K562 (cell line): ENCODE measurements around the gene CLCNKA. TPM values are rescaled to one million over a fixed set of nuclear protein-coding genes. Genes with fewer than 3 reads are reported as not detected.

Experiments used
- ATAC-seq: fragments of 200-7000 bp; cut with Tn5 transposase; 3 replicates; pipeline ENCODE4 v1.9.1; 2020; ENCODE audit warnings: moderate library complexity
- BruUV-seq: library from RNA; stranded (reverse); fragments of 400-500 nt; replicated peaks from 2 replicates; lab custom pipeline; 2021; lab: Mats Ljungman, UMichigan
- CTCF ChIA-PET: fragments of 300-600 bp; formaldehyde crosslinking; extraction: SDS; loops from one replicate; lab custom pipeline; 2021; ENCODE audit warnings: low intra/inter-chr PET ratio; lab: Yijun Ruan, JAX
- POLR2A ChIA-PET: fragments of 300-600, 350-650 bp; sonication (Branson Sonifier 250); formaldehyde crosslinking; extraction: SDS; loops from one replicate; lab custom pipeline; 2021; ENCODE audit warnings: antibody characterized with exemption, inconsistent platforms; lab: Yijun Ruan, JAX
- DNase-seq, 4 experiments: peaks; one replicate each; pipeline versions ENCODE4 v3.0.0 to v3.0.0-alpha.2; 2011 to 2018; ENCODE audit warnings: low spot score in 3 of 4, mixed read lengths in 3 of 4; ENCODE audit errors: extremely low read depth in 1 of 4
- FAIRE-seq: peaks from 2 replicates; lab custom pipeline; 2011; peaks lifted over from hg19 to GRCh38; lab: Jason Lieb, UNC
- H2AFZ ChIP-seq: 2 replicates; pipeline ENCODE4 v1.6.0; 2011; ENCODE audit warnings: low read depth, low read length, control low read depth, inconsistent platforms
- H3K27ac ChIP-seq: fragments of 200-600 bp; 3 replicates; pipeline ENCODE4 v1.8.0; 2011; ENCODE audit warnings: low read depth, mild to moderate bottlenecking, control low read depth, inconsistent platforms, low read length, moderate library complexity, mixed read lengths; ENCODE audit errors: extremely low read depth
- H3K27me3 ChIP-seq, 2 experiments: fragments of 300-600 bp in 1 of 2; 2 replicates in 1 of 2; 3 replicates in 1 of 2; pipeline versions ENCODE4 v1.6.0 to v1.8.0; 2011; ENCODE audit warnings: inconsistent platforms in 2 of 2, low read length in 2 of 2, mild to moderate bottlenecking in 1 of 2, mixed read lengths in 1 of 2, moderate library complexity in 1 of 2; ENCODE audit not compliant: control insufficient read depth in 2 of 2, insufficient read depth in 2 of 2
- H3K36me3 ChIP-seq: fragments of 300-600 bp; 3 replicates; pipeline ENCODE4 v1.8.0; 2011; ENCODE audit warnings: mild to moderate bottlenecking, low read length, inconsistent platforms; ENCODE audit not compliant: control insufficient read depth, insufficient read depth
- H3K4me1 ChIP-seq, 2 experiments: fragments of 200-600 bp in 1 of 2; replicated peaks in 1 of 2; 2 replicates in 1 of 2; 3 replicates in 1 of 2; pipeline versions ENCODE4 v1.5.1 to v1.8.0; 2011; ENCODE audit warnings: inconsistent platforms in 2 of 2, low read length in 2 of 2, mild to moderate bottlenecking in 1 of 2, mixed read lengths in 1 of 2, moderate library complexity in 1 of 2; ENCODE audit not compliant: control insufficient read depth in 2 of 2, insufficient read depth in 2 of 2
- H3K4me2 ChIP-seq: 2 replicates; pipeline ENCODE4 v1.6.1; 2011; ENCODE audit warnings: low read length, control low read depth, inconsistent platforms, mixed read lengths; ENCODE audit not compliant: insufficient read depth
- H3K4me3 ChIP-seq: fragments of 200-600 bp; sonication (generic), shearing (Covaris generic); 2 replicates; pipeline ENCODE4 v1.5.1; 2016; ENCODE audit warnings: control low read depth, inconsistent platforms
- H3K79me2 ChIP-seq: fragments of 200-600 bp; 3 replicates; pipeline ENCODE4 v1.8.0; 2011; ENCODE audit warnings: low read length, inconsistent platforms; ENCODE audit not compliant: control insufficient read depth, insufficient read depth
- H3K9ac ChIP-seq, 2 experiments: 2 replicates each; pipeline versions ENCODE4 v1.6.0 to v1.6.1; 2011; ENCODE audit warnings: low read depth in 2 of 2, low read length in 2 of 2, control low read depth in 1 of 2, inconsistent platforms in 1 of 2, mild to moderate bottlenecking in 1 of 2, mixed read lengths in 1 of 2; ENCODE audit not compliant: insufficient read depth in 1 of 2
- H3K9me1 ChIP-seq: one replicate; pipeline ENCODE4 v1.6.0; 2011; ENCODE audit warnings: inconsistent platforms, mild to moderate bottlenecking, low read length, moderate library complexity; ENCODE audit not compliant: control insufficient read depth, insufficient read depth
- H3K9me3 ChIP-seq: replicated peaks from 2 replicates; pipeline ENCODE4 v1.5.1; 2011; ENCODE audit warnings: low read depth, low read length, inconsistent platforms; ENCODE audit not compliant: control insufficient read depth, insufficient read depth
- H4K20me1 ChIP-seq: replicated peaks from 2 replicates; pipeline ENCODE4 v1.6.1; 2011; ENCODE audit warnings: low read length, inconsistent platforms, mixed read lengths; ENCODE audit not compliant: control insufficient read depth, insufficient read depth
- BCOR ChIP-seq: fragments of 450-650 bp; IDR thresholded peaks from 2 replicates; pipeline ENCODE4 v1.6.1; 2016
- ERF ChIP-seq: fragments of 450-650 bp; formaldehyde crosslinking; IDR thresholded peaks from 2 replicates; pipeline ENCODE4 v1.4.0; 2020; ENCODE audit warnings: mild to moderate bottlenecking, mixed read lengths
- HDAC8 ChIP-seq: fragments of 450-650 bp; IDR thresholded peaks from 2 replicates; pipeline ENCODE4 v1.6.1; 2016; ENCODE audit warnings: mild to moderate bottlenecking, missing genetic modification characterization, moderate library complexity, missing compliant biosample characterization
- HIVEP1 ChIP-seq: fragments of 250-450 bp; sonication (Bioruptor Pico); IDR thresholded peaks from 2 replicates; pipeline ENCODE4 v1.4.0; 2020; ENCODE audit warnings: mild to moderate bottlenecking
- PCBP2 ChIP-seq: fragments of 200-400 bp; formaldehyde crosslinking; IDR thresholded peaks from 2 replicates; pipeline ENCODE4 v1.6.1; 2018; ENCODE audit warnings: low read length, low read depth, mild to moderate bottlenecking, moderate library complexity; ENCODE audit not compliant: poor library complexity, severe bottlenecking
- POLR2H ChIP-seq: IDR thresholded peaks from 2 replicates; pipeline ENCODE4 v1.6.1; 2016; ENCODE audit warnings: missing genetic modification characterization, low read depth, mild to moderate bottlenecking, control low read depth, missing compliant biosample characterization, moderate library complexity
- RBM25 ChIP-seq: fragments of 200-400 bp; formaldehyde crosslinking; IDR thresholded peaks from 2 replicates; pipeline ENCODE4 v1.6.1; 2018; ENCODE audit warnings: low read length, low read depth, moderate library complexity; ENCODE audit not compliant: severe bottlenecking
- YBX1 ChIP-seq: fragments of 450-650 bp; IDR thresholded peaks from 2 replicates; pipeline ENCODE4 v1.7.1; 2016; ENCODE audit warnings: mild to moderate bottlenecking
- ZNF124 ChIP-seq: sonication (generic); formaldehyde crosslinking; IDR thresholded peaks from 2 replicates; pipeline ENCODE4 v1.8.1; 2022; ENCODE audit warnings: missing genetic modification reagents
- WGBS: fragments of 100-300 bp; shearing (Covaris generic); methylation state at CpG from one replicate; pipeline ENCODE4 v1.1.6; 2016; ENCODE audit warnings: low coverage, mixed read lengths; ENCODE audit not compliant: insufficient coverage; ENCODE audit errors: missing lambda C conversion rate; 5-methylcytosine and 5-hydroxymethylcytosine counted together
- in situ Hi-C: fragments of 300-500 bp; cut with MboI; formaldehyde crosslinking; loops from 4 replicates; pipeline ENCODE4 v1.15.0; 2018; ENCODE audit warnings: inconsistent platforms, mixed read lengths
- intact Hi-C: fragments of 100-400 bp; cut with micrococcal nuclease; formaldehyde crosslinking; loops from 2 replicates; pipeline ENCODE4 v1.14.2; 2022
- polyA plus RNA-seq, 8 experiments: library from polyadenylated mRNA; depleted of rRNA in 4 of 8; stranded (reverse) in 5 of 8; unstranded in 3 of 8; fragments of >200 nt; fragmentation: Nextera tagmentation in 2 of 8; fragmentation: Illumina TruSeq in 1 of 8; extraction: Ambion mirVana in 2 of 8; extraction: Trizol in 1 of 8; gene quantifications; 2 replicates each; pipeline versions ENCODE4 v1.2.1 to v1.2.3, GENCODE V29; 2011 to 2014; ENCODE audit warnings: inconsistent platforms in 1 of 8, missing spikeins in 1 of 8
- total RNA-seq, 7 experiments: library from RNA; depleted of rRNA in 6 of 7; stranded (reverse); fragments of >200 nt in 6 of 7; fragmentation: Illumina TruSeq in 2 of 7; extraction: Trizol in 2 of 7; gene quantifications; 2 replicates each; pipeline versions ENCODE4 v1.2.1 to v1.2.3, GENCODE V29; 2011 to 2021; ENCODE audit warnings: low replicate concordance in 1 of 7
- TF ChIP-seq, protein P1 (sequence below): fragments of 250-450 bp; sonication (Bioruptor Pico); IDR thresholded peaks from 2 replicates; pipeline ENCODE4 v1.4.0; 2020; ENCODE audit warnings: mild to moderate bottlenecking
- TF ChIP-seq, protein P2 (sequence below): sonication (generic); formaldehyde crosslinking; IDR thresholded peaks from 2 replicates; pipeline ENCODE4 v1.8.0; 2022; ENCODE audit warnings: missing genetic modification reagents, mild to moderate bottlenecking, moderate library complexity, borderline replicate concordance
- TF ChIP-seq, protein P3 (sequence below): fragments of 450-650 bp; formaldehyde crosslinking; IDR thresholded peaks from 2 replicates; pipeline ENCODE4 v1.4.0; 2020; ENCODE audit warnings: mild to moderate bottlenecking, moderate library complexity
- TF ChIP-seq, protein P4 (sequence below): fragments of 250-450 bp; sonication (Bioruptor Pico); IDR thresholded peaks from 2 replicates; pipeline ENCODE4 v1.5.0; 2021; ENCODE audit warnings: mild to moderate bottlenecking, borderline replicate concordance

Gene CLCNKA
- total and polyA plus RNA-seq, 9 of the 15 experiments (the other 6 are each of a cell fraction or from before 2014, with no cell fraction given): 0.03 to 0.37 (median 0.10) TPM; not detected in 3

DNA sequence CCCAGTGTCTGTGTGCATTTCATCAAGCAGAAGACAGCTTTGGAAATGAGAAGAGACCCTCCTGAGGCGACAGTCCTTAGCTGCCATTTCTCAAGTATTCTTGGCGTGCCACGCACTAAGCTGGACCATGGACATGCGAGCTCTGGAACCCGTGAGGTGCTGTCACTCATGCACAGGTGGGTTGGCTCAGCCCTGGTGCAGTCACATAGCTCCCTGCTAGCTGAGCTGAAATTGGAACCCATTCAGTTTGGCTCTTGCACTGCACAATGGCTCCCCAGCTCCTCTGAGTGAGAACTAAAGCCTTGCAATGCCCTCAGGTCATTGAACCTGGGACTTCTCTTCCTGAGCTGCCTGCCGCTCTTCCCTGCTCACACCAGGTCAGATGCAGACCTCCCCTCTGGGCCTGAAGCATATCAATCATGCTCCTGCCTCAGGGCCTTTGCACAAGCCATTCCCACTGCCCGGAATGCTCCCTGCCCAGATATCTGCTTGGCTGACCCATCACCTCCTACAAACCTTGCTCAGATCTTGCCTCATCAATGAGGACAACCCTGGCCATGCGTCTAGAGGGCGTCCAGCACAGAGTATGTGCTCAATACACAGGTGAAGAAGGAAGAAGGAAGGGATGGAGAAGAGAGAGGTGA is 24.1 kb upstream of the CLCNKA start (continued):
- TF ChIP-seq, protein P1, sequence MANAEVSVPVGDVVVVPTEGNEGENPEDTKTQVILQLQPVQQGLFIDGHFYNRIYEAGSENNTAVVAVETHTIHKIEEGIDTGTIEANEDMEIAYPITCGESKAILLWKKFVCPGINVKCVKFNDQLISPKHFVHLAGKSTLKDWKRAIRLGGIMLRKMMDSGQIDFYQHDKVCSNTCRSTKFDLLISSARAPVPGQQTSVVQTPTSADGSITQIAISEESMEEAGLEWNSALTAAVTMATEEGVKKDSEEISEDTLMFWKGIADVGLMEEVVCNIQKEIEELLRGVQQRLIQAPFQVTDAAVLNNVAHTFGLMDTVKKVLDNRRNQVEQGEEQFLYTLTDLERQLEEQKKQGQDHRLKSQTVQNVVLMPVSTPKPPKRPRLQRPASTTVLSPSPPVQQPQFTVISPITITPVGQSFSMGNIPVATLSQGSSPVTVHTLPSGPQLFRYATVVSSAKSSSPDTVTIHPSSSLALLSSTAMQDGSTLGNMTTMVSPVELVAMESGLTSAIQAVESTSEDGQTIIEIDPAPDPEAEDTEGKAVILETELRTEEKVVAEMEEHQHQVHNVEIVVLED (CRISPR knock-in tag): no peak
- TF ChIP-seq HIVEP1 (CRISPR knock-in tag) (no peak), BCOR (peak; percentile 18; the same call in 1 of the 2 replicates), YBX1 (no peak), ERF (CRISPR knock-in tag) (no peak)

DNA sequence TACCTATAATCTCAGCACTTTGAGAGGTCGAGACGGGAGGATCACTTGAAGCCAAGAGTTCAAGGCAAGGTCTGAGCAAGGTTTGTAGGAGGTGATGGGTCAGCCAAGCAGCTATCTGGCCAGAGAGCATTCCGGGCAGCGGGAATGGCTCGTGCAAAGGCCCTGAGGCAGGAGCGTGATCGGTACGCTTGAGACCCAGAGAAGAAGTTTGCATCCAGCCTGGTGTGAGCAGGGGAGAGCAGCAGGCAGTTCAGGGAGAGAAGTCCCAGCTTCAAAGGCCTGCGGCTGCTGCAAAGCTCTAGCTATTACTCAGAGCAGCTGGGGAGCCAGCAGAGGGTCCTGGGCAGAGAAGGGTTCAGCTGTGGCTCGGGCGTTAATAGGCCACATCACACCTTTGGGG is 22.9 kb upstream of the CLCNKA start:
- Histone ChIP-seq H3K36me3 (no peaks in the 10 kb centered on the region), H3K27me3 (peaks cover 15 to 34% of the 10 kb centered on the region in 2 experiments; a peak in 3 of 5 replicates), H3K9me1 (no peaks in the 10 kb centered on the region), H3K4me1 (peaks cover 0 to 9% of the 10 kb centered on the region in 2 experiments; a peak in 2 of 5 replicates), H4K20me1 (no peaks in the 10 kb centered on the region), H3K4me3 (no peak overlapping the region), H3K9me3 (no peaks in the 10 kb centered on the region), H3K79me2 (no peaks in the 10 kb centered on the region), H3K4me2 (no peak overlapping the region), H3K9ac (no peak overlapping the region; a peak in 1 of 4 replicates), H2AFZ (no peak overlapping the region), H3K27ac (no peak overlapping the region)
- FAIRE-seq (no peak), ATAC-seq (no peak), DNase-seq (no peak)
- 18% methylated on average over 11 of the region's 11 CpGs for WGBS
- intact Hi-C loops: no loop called here
- ChIA-PET CTCF (no interaction called here), POLR2A (interaction anchor here (0.5 to 1.1 kb wide), 3 partner anchors 70 to 203 kb away, joined by 3 to 4 read pairs (median 4); no protein-coding TSS in a partner anchor)
- no TSS peak for BruUV-seq
- in situ Hi-C loops: no loop called here
- TF ChIP-seq RBM25 (peak; percentile 33), ZNF124 (CRISPR knock-in tag) (no peak), HDAC8 (tag) (no peak), PCBP2 (no peak), POLR2H (no peak)
- TF ChIP-seq, protein P2, sequence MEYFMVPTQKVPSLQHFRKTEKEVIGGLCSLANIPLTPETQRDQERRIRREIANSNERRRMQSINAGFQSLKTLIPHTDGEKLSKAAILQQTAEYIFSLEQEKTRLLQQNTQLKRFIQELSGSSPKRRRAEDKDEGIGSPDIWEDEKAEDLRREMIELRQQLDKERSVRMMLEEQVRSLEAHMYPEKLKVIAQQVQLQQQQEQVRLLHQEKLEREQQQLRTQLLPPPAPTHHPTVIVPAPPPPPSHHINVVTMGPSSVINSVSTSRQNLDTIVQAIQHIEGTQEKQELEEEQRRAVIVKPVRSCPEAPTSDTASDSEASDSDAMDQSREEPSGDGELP (CRISPR knock-in tag): no peak
- TF ChIP-seq, protein P3, sequence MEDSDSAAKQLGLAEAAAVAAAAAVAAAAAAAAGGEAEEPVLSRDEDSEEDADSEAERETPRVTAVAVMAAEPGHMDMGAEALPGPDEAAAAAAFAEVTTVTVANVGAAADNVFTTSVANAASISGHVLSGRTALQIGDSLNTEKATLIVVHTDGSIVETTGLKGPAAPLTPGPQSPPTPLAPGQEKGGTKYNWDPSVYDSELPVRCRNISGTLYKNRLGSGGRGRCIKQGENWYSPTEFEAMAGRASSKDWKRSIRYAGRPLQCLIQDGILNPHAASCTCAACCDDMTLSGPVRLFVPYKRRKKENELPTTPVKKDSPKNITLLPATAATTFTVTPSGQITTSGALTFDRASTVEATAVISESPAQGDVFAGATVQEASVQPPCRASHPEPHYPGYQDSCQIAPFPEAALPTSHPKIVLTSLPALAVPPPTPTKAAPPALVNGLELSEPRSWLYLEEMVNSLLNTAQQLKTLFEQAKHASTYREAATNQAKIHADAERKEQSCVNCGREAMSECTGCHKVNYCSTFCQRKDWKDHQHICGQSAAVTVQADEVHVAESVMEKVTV (CRISPR knock-in tag): no peak
- TF ChIP-seq, protein P4, sequence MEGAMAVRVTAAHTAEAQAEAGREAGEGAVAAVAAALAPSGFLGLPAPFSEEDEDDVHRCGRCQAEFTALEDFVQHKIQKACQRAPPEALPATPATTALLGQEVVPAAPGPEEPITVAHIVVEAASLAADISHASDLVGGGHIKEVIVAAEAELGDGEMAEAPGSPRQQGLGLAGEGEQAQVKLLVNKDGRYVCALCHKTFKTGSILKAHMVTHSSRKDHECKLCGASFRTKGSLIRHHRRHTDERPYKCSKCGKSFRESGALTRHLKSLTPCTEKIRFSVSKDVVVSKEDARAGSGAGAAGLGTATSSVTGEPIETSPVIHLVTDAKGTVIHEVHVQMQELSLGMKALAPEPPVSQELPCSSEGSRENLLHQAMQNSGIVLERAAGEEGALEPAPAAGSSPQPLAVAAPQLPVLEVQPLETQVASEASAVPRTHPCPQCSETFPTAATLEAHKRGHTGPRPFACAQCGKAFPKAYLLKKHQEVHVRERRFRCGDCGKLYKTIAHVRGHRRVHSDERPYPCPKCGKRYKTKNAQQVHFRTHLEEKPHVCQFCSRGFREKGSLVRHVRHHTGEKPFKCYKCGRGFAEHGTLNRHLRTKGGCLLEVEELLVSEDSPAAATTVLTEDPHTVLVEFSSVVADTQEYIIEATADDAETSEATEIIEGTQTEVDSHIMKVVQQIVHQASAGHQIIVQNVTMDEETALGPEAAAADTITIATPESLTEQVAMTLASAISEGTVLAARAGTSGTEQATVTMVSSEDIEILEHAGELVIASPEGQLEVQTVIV: no peak
